Measurements from ENCODE around the gene DDIT4. TPM values are rescaled to one million over a fixed set of nuclear protein-coding genes. Genes with fewer than 3 reads are reported as not detected.

Gene DDIT4
- total and polyA plus RNA-seq, 9 of the 15 experiments (the other 6 are each of a cell fraction or from before 2014, with no cell fraction given): 8.2 to 675 (median 159) TPM

DNA sequence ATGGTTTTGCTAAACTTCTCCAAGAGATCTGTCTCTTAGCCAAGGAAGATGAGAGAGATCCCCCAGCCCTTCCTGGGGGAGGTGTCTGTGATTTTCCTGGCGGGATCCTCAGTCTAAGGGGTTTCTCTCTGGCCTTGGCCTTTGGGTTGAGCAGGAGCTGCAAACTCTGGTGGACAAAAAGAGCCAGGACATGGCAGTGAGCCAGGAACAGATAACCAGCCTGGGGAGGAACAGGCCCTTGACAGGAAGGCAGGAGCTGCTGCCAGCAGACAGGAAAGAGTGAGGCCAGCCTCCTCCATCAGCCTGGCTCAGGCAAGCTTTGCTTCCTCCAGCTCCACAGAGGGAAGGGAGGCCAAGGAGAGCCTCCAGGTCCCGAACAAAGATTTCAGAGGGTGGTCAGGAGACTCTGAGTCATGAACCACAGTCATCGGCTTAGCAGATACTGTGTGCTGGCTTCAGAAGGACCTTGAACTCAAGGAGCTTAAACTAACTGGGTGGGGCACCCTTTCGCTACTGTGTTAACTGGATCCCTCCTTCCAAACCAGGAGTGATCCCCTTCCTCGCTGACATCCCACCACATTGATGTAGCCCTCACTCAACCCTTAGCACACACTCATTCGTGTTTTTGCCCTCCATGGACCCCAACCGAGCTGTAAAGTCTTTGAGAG lies 34.7 kb downstream of the DDIT4 start (continued):
- TF ChIP-seq, protein P1, sequence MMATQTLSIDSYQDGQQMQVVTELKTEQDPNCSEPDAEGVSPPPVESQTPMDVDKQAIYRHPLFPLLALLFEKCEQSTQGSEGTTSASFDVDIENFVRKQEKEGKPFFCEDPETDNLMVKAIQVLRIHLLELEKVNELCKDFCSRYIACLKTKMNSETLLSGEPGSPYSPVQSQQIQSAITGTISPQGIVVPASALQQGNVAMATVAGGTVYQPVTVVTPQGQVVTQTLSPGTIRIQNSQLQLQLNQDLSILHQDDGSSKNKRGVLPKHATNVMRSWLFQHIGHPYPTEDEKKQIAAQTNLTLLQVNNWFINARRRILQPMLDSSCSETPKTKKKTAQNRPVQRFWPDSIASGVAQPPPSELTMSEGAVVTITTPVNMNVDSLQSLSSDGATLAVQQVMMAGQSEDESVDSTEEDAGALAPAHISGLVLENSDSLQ (IDR thresholded peaks at IDR 0.05): peak; percentile 60; the same call in 1 of the 2 replicates
- TF ChIP-seq NFYB (IDR thresholded peaks at IDR 0.05; ENCODE audit: extremely low read depth, insufficient read length) (no peak), GATAD2A (IDR thresholded peaks at IDR 0.05) (peak; percentile 94), E2F8 (IDR thresholded peaks at IDR 0.05; ENCODE audit: low read depth, partially characterized antibody) (peak; percentile 27), E4F1 (CRISPR knock-in tag; IDR thresholded peaks at IDR 0.05; ENCODE audit: borderline replicate concordance) (no peak), EWSR1 (IDR thresholded peaks at IDR 0.05; ENCODE audit: borderline replicate concordance, low read depth, partially characterized antibody) (no peak), CHD4 (IDR thresholded peaks at IDR 0.05; ENCODE audit: insufficient read depth, insufficient replicate concordance, low read depth, low read length, poor library complexity, severe bottlenecking) (peak; percentile 29), SREBF2 (CRISPR knock-in tag; IDR thresholded peaks at IDR 0.05) (no peak), POLR3G (IDR thresholded peaks at IDR 0.05; ENCODE audit: extremely low read depth, insufficient read length, insufficient replicate concordance) (no peak), IRF2 (CRISPR knock-in tag; IDR thresholded peaks at IDR 0.05) (no peak)
- TF ChIP-seq, protein P2, sequence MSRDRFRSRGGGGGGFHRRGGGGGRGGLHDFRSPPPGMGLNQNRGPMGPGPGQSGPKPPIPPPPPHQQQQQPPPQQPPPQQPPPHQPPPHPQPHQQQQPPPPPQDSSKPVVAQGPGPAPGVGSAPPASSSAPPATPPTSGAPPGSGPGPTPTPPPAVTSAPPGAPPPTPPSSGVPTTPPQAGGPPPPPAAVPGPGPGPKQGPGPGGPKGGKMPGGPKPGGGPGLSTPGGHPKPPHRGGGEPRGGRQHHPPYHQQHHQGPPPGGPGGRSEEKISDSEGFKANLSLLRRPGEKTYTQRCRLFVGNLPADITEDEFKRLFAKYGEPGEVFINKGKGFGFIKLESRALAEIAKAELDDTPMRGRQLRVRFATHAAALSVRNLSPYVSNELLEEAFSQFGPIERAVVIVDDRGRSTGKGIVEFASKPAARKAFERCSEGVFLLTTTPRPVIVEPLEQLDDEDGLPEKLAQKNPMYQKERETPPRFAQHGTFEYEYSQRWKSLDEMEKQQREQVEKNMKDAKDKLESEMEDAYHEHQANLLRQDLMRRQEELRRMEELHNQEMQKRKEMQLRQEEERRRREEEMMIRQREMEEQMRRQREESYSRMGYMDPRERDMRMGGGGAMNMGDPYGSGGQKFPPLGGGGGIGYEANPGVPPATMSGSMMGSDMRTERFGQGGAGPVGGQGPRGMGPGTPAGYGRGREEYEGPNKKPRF (IDR thresholded peaks at IDR 0.05; ENCODE audit: low read depth, low read length): no peak
